Epithelial cell of proximal tubule (primary cell): Measurements from ENCODE around the gene TOMM6. TPM values are rescaled to one million over a fixed set of nuclear protein-coding genes. Genes with fewer than 3 reads are reported as not detected.
"Not testable (repeated sequence)": the region's sequence is repeated elsewhere in the genome, so short reads cannot be mapped to it uniquely, and the experiment has no call there.

Experiments
- DNase-seq: peaks from one replicate; pipeline ENCODE4 v3.0.0-alpha.2; 2011; ENCODE audit warnings: low read depth
- H3K4me3 ChIP-seq: 2 replicates; pipeline ENCODE4 v1.5.1; 2011; ENCODE audit warnings: low read depth, mild to moderate bottlenecking, low read length
- total RNA-seq: library from RNA; depleted of rRNA; stranded (reverse); fragments of >200 nt; gene quantifications from 2 replicates; pipeline ENCODE4 v1.2.3, GENCODE V29; 2015
- TF ChIP-seq, protein P1 (sequence below): conservative IDR thresholded peaks from 2 replicates; pipeline ENCODE4 v1.5.1; 2012; ENCODE audit warnings: low read depth, mild to moderate bottlenecking, low read length

Gene TOMM6
- total RNA-seq, 1 donor from 2014 or later = 224 TPM

DNA sequence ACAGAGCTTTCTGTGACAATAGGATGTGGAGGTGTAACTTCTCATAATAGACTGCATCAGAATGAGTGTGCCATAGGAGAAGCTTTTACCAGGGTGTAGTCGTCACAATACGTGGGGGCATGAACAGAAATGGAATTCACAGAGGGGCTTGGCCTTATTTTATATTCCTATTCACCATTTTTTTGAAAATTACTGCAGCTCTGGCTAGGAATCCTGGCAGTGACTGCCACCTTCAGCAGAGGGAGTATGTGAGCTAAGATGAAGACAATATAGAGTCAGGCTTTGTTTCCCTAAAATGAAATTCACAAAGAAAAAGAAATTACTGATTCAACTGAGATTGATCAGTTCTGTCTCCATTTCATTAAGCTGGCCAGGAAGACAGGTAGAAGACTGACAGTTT, 13.9 kb downstream of the TOMM6 start:
- DNase-seq = no peak
- TF ChIP-seq, protein P1, sequence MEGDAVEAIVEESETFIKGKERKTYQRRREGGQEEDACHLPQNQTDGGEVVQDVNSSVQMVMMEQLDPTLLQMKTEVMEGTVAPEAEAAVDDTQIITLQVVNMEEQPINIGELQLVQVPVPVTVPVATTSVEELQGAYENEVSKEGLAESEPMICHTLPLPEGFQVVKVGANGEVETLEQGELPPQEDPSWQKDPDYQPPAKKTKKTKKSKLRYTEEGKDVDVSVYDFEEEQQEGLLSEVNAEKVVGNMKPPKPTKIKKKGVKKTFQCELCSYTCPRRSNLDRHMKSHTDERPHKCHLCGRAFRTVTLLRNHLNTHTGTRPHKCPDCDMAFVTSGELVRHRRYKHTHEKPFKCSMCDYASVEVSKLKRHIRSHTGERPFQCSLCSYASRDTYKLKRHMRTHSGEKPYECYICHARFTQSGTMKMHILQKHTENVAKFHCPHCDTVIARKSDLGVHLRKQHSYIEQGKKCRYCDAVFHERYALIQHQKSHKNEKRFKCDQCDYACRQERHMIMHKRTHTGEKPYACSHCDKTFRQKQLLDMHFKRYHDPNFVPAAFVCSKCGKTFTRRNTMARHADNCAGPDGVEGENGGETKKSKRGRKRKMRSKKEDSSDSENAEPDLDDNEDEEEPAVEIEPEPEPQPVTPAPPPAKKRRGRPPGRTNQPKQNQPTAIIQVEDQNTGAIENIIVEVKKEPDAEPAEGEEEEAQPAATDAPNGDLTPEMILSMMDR = peak; percentile 70
- H3K4me3 ChIP-seq = no peak overlapping the region

DNA sequence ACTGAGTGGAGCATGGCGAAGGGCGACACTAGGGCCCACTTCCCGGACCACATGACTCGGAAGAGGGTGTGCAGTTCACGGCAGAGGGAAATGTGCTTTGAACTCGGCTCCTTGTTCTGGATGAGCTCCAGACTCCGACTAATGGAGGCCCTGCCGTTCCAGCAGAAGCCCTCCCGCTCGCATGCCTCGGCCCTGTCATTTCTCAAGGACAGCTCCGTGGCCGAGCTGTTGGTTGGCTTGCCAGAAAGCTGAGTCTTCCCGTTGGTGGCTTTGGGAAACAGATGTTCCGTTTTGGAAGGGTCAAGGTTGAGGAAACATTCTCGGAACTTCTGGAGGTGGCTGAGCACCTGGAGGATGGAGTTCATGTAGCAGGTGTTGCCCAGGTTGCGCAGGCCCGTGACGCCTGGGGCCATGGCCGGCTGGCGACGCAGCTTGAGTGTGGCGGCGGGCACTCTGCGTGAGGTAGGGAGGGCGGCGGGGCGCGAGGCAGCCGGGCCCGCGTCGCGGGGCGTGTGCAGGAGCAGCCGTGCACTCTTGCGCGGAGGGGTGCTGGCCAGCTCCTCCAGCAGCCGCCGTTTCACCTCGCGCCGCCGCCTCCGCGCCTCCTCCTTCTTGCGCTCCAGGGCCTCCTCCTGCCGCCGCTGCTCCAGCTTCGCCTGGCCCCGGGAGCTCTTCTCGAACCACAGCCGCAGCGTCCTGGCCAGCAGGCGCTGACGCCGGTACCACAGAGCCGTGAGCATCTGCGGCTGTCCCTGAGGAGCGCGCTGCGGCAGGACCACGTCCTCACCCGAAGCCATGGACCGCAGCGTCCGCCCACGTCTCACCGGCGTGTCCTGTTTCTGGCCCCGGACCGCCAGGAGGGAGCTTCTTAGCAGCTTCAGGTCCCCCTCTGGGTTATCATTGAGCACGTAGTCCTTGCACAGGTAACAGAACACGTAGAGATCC, 18.6 kb downstream of the TOMM6 start:
- no peak overlapping the region for H3K4me3 ChIP-seq
- TF ChIP-seq, protein P1 = no peak
- no peak for DNase-seq

DNA sequence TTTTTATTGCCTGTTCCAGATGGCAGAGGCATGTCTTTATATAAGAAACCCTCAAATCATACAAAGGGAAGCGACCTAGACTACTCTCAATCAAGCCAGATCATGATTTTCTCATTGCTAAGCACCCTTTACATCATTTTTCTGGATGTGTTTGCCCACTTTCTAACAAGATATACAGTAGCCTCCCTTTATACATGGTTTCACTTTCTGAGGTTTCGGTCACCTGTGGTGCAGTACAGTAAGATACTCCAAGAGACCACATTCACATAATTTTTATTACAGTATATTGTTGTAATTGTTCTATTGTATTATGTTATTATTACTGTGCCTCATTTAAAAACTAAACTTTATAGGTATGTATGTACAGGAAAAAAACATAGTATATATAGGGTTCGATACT, 23.6 kb downstream of the TOMM6 start:
- TF ChIP-seq, protein P1 = no peak
- H3K4me3 ChIP-seq = no peak overlapping the region
- no peak for DNase-seq

- DNase-seq, H3K4me3 ChIP-seq: not testable (repeated sequence)
Measured at GRCh38 chr6:41811946-41812345, 24.5 kb downstream of the TOMM6 start.

DNA sequence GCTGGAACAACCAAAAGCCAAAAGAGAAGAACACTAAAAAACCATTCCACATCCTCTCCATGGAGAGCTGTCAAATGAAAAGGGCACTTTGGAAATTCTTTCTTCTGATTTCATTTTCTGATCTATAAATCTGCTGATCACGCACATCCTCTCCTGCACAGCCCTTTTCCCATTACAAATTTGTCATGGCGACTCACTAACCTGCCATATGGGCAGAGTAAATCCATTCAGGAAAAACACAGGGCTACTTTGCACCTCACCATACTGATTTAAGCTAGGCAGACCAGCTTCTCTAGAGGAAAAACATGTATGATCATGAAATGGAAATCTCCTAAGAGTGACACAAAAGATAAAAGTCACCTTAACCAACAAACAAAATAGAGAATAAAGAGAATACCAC, 26.0 kb downstream of the TOMM6 start:
- no peak for DNase-seq
- TF ChIP-seq, protein P1 = no peak
- no peak overlapping the region for H3K4me3 ChIP-seq

DNA sequence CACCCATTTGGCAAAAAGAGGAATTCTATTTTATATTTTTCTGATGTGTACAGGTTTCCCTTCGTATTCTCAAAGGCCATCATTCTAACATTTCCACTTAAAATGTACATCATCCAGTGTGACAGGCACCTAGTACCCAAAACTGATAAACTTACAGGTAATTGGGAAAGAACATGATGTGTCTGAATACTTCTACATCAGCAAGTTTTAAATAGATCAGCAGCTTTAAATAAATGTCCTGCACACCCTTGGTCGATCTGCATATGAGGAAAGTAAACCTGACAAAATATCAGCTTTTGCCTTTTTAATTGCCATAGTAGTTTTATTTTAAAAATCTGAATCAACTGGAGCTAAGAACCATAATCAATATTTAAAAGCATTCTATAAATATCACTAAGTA, 26.5 kb downstream of the TOMM6 start:
- H3K4me3 ChIP-seq = no peak overlapping the region
- TF ChIP-seq, protein P1 = no peak
- no peak for DNase-seq

- no peak overlapping the region for H3K4me3 ChIP-seq
- TF ChIP-seq, protein P1 = no peak
Measured at GRCh38 chr6:41814629-41815028, 27.1 kb downstream of the TOMM6 start.

More at GRCh38 chr6:41814629-41815028, 27.1 kb downstream of the TOMM6 start:
- no peak for DNase-seq
